Mucosa of gallbladder (tissue), 1 donor: Measurements from ENCODE around the gene MAN1B1. TPM values are rescaled to one million over a fixed set of nuclear protein-coding genes. Genes with fewer than 3 reads are reported as not detected.
A peak's percentile ranks its signal among the peaks of the same experiment; 100 is the strongest.
"Not testable (repeated sequence)": the region's sequence is repeated elsewhere in the genome, so short reads cannot be mapped to it uniquely, and the experiment has no call there.

Source experiments
- DNase-seq: peaks from one replicate; pipeline ENCODE4 v3.0.0-alpha.2; 2020; ENCODE audit warnings: low spot score
- total RNA-seq: library from RNA; stranded (reverse); gene quantifications from one replicate; pipeline ENCODE4 v1.2.1, GENCODE V29; 2021
- donor health status: DM: no; HTN: no; CAD: no.

MAN1B1 gene
- total RNA-seq, 1 donor from 2014 or later = 59.8 TPM

- no peak for DNase-seq
Measured at GRCh38 chr9:137052998-137053943, 33.5 kb upstream of the MAN1B1 start.

DNA sequence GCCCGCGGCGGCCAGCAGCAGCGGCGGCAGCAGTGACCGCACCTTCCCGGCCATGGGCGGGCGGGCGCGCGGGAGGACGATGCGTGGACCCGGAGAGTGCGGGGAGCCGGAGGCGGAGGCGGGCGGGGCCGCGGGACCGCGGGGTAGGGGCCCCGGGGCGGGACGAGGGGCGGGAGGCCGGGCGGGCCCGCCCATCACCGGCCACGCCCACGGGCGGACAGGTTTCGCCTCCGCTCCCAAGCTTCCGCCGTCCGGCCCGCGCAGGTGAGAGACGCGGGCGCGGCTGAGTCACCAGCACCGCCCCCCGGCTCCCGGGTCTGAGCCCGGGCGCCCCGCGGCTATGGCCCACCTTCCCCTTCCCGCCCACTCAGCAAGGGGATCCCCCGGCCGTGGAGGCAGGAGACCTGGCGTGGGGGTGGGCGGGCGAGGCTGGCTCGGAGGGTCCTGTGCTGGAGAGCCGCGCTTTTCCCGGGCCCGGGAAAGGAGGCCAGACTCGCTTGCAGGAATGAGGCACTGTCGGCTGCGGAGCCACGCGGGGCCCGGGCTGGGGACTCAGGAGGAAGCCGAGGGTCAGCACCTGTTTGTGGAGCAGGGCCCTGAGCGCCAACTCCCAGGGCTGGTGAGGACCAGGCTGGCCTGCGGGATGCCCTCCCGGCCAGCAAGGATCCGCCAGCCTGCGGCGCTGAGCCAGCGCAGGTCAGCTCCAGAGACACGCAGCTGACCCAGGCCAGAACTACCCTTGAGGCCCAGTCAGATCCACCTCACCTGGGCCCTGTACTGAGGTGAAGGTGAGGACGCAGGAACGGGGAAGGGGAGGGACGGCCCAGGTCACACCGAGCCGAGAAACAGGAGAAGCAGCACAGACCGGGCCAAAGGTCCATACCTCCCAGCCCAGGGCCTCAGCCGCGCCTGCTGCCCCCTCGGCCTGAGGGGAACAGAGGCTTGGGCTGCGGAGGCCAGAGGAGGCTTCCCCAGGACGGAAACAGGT lies 32.5 kb upstream of the MAN1B1 start, which contains the start of gene ENTPD2:
Gene ENTPD2, minus strand, starts transcription at position 118 of the 988 bp plus-strand sequence. Its CDS starts 64 bp downstream, at position 54.
- peak; percentile 60 for DNase-seq

- DNase-seq = no peak
Measured at GRCh38 chr9:137054932-137055384, 31.8 kb upstream of the MAN1B1 start.

GRCh38 chr9:137055385-137056364 lies 31.1 kb upstream of the MAN1B1 start:
- peak; percentile 94 for DNase-seq

DNA sequence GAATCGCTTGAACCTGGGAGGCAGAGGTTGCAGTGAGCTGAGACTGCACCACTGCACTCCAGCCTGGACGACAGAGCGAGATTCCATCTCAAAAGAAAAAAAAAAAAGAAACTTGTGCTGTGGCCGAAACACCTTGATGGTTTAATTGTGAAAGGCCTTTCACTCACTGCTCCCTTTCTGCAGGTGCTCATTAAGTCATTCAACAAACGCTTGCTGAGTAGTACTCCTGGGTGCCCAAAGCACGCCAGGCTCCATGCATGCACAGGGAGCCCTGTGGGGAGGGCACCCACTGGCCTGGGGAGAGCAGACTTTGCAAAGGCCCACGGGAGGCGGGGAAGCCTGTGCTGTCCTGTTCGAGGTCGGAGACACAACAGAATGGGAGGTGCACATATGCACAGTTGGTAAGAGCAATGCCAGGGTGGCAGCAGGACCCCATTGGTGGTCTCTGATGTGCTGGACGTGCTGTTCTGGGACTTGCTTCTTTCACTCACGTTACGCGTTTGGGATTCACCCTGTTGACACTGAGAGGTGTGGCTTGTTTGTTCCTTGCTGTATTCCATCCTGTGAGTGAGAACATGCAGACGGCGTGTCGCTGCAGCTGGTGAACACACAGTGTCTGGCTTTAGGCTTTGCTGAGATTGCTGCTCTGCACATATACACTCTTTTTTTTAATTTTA lies 29.9 kb upstream of the MAN1B1 start:
- DNase-seq = no peak

- no peak for DNase-seq
Measured at GRCh38 chr9:137057545-137057944, 29.2 kb upstream of the MAN1B1 start.

DNA sequence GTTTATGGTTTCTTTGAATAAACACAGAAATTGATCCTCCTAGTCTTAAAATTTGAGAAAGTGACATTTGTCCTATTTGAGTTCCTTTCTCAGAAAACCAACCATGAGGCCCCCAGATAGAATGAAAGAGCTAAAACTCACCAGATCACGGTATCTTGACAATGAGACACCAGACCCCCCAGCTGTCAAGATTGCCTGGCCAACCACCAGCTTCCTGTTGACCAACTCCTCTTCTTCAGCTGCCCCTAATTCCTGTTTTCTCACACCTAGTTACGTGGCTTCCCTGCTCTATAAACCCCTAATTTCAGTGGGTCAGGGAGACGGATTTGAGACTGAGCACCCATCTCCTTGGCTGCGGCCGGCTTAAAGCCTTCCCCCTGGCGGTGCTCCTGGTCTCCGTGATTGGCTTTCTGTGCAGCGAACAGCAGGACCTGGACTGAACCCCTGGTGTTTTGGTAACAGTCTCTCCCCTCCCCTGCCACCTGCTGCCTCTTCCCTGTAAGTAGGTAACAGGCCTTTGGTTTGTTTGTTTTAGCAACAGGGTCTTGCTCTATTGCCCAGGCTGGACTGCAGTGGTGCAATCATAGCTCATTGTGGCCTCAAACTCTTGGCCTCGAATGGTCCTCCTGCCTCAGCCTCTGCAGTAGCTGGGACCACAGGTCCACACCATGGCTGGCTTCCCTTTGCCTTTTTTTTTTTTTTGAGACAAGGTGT lies 28.1 kb upstream of the MAN1B1 start:
- DNase-seq = no peak

DNA sequence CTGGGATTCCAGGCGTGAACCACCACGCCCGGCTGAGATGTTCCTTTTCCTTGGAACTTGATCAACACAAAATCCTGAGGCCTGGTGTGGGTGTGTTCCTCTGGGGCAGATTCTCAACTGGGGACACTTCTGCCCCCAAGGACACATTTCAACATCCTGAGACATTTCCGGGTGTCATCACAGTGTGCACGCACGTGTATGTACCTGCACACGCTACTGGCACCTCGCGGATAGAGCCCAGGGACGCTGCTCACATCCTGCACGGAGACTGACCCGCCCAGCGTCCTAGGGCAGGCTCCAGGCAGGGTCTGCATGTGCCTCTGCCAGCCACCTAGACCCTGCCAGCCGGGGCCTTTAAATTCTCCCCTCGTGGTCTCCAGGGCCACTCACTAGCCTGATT lies 24.4 kb upstream of the MAN1B1 start:
- no peak for DNase-seq

GRCh38 chr9:137062798-137063197 lies 24.0 kb upstream of the MAN1B1 start:
- DNase-seq = not testable (repeated sequence)

DNA sequence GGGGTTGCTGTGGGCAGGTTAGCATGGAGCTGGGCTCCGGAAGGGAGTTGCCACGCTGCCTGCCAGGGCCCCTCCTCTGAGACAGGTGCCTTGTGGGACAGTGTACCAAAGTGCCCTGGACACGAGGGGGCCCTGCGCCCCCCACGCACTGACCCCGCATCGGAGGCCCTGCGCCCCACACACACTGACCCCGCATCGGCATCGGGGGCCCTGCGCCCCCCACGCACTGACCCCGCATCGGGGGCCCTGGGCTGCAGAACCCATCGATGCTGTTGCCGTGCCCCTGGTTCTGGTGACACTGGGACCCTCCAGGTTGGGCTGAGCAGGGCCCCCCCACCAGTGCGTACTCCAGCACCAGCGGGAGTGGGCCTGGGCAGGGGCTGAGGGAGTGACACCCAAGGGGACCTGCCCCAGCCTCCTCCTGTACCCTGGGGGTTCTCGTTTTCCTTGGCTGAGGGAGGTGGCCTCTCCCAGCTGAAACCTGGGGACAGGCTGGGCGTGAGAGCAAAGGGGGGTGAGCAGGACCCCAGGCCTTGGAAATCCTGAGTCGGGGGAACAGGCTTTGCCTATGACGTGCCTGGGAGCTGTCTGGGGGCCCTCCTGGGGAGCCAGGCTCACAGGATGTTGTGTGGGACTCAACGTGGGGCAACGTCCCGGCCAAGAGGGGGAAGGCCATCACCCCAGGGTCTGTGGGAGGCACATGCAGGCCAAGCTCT lies 23.3 kb upstream of the MAN1B1 start:
- no peak for DNase-seq

- peak; percentile 59 for DNase-seq
Measured at GRCh38 chr9:137064027-137064879, 22.5 kb upstream of the MAN1B1 start.

GRCh38 chr9:137064880-137065164 lies 22.0 kb upstream of the MAN1B1 start:
- DNase-seq = no peak

DNA sequence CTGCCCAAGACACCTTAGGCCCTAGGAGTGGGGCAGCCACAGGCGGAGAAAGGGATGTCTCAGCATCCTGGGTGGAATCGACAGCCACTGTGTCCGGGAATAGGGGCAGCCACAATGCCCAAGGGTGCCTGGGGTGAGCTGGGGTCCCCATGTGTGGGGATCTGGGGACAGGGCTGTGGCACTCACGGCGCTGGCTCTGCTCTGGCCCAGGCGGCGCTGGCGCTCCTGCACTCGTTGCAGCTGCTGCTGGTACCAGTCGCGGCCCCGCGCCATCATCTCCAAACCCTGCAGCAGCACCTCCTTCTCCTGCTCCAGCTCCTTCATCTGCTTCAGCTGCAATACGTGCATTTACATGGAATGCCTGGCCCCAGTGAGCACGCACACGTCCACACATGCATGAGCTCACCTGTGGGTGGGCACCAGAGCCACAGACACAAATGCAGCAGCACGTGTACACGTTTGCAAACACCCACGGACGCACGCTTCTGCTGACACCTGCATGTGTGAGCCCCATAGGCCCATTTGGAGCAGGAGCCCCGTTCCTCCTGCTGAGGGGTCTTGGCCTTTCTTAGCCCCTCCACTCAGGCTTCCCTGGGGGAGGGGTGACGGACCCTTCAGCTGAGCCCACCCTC lies 21.3 kb upstream of the MAN1B1 start:
- DNase-seq = no peak

DNA sequence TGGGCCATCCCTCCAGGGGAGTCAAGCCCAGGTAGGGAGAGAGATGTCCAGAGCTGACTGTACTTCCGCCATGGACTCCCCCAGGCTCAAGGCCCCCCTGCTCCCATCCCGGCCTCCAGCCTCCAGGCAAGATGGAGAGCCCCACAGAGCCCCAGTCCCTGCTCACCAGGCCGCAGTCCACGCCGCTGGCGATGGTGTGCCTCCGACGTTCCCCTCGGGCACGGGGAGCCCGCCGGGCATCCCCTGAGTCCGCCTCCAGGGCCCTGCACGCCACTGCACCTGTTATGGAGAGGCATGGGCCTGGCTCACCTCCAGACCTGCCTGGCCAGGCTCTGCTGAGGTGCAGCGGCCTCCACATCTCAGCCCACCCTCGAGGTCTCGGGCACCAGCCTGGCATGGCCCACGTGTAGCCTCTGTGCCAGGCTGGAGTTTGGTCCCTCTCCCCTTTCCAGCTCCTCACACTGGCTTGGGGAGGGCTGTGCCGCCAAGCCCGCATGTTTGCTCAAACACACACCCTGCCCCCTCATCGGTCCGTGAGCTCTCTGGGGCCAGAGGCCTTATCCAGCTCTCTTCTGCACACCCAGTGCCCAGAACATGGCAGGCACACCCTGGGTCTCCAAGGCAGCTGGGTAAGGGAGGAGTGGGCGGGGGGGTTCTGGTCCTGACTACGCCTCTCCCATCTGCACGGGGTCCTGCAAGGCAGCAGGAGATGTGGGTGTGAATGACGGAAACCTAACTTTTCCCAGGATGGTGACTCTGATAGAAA lies 20.5 kb upstream of the MAN1B1 start:
- no peak for DNase-seq

GRCh38 chr9:137067860-137068538 lies 18.8 kb upstream of the MAN1B1 start:
- DNase-seq = peak; percentile 82
